Choroid plexus epithelial cell (primary cell): ENCODE results near the gene INTS6L.
A peak's percentile ranks its signal among the peaks of the same experiment; 100 is the strongest.

ENCODE experiments used
- DNase-seq: peaks from one replicate; pipeline ENCODE4 v3.0.0-alpha.2; 2010; ENCODE audit warnings: low read depth
- H3K4me3 ChIP-seq: 2 replicates; pipeline ENCODE4 v1.5.1; 2011; ENCODE audit warnings: low read depth, mild to moderate bottlenecking, control low read depth, low read length, moderate library complexity
- CTCF ChIP-seq: conservative IDR thresholded peaks from 2 replicates; pipeline ENCODE4 v1.5.1; 2011; ENCODE audit warnings: low read depth, mild to moderate bottlenecking, control low read depth, inconsistent platforms, low read length, moderate library complexity

Gene INTS6L

DNA sequence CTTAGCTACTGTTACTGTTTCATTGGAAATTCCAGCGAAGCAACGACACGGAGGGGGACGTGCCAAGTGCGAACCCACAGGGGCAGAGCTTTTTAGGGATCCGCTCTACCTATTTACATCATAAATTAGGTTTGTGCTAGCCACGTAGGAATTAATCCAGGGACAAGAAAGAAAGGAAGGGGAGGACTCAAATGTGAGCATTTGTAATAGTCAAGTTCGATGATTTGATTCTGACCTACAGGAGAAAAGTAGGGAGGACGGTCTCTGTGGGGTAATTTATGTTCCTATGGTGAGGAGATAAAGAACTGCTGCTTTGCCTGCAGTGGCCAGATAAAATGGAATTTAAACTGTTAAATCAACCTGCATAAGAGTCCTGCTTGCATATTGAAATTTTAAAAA lies 1.7 kb downstream of the INTS6L start:
- H3K4me3 ChIP-seq, result peak overlapping the region; percentile 64
- no peak for TF ChIP-seq CTCF
- DNase-seq, result no peak

- TF ChIP-seq CTCF, result no peak
- DNase-seq, result no peak
- no peak overlapping the region for H3K4me3 ChIP-seq
Observed at GRCh38 chrX:135522878-135523693, 2.6 kb downstream of the INTS6L start.

- DNase-seq, result no peak
- TF ChIP-seq CTCF, result no peak
- no peak overlapping the region for H3K4me3 ChIP-seq
Observed at GRCh38 chrX:135528254-135528653, 7.8 kb downstream of the INTS6L start.

GRCh38 chrX:135528756-135529155 lies 8.3 kb downstream of the INTS6L start:
- no peak overlapping the region for H3K4me3 ChIP-seq
- DNase-seq, result no peak
- no peak for TF ChIP-seq CTCF

- no peak overlapping the region for H3K4me3 ChIP-seq
- DNase-seq, result no peak
- no peak for TF ChIP-seq CTCF
Observed at GRCh38 chrX:135530097-135530496, 9.6 kb downstream of the INTS6L start.

- no peak overlapping the region for H3K4me3 ChIP-seq
- no peak for DNase-seq
- no peak for TF ChIP-seq CTCF
Observed at GRCh38 chrX:135531813-135532212, 11.4 kb downstream of the INTS6L start.

DNA sequence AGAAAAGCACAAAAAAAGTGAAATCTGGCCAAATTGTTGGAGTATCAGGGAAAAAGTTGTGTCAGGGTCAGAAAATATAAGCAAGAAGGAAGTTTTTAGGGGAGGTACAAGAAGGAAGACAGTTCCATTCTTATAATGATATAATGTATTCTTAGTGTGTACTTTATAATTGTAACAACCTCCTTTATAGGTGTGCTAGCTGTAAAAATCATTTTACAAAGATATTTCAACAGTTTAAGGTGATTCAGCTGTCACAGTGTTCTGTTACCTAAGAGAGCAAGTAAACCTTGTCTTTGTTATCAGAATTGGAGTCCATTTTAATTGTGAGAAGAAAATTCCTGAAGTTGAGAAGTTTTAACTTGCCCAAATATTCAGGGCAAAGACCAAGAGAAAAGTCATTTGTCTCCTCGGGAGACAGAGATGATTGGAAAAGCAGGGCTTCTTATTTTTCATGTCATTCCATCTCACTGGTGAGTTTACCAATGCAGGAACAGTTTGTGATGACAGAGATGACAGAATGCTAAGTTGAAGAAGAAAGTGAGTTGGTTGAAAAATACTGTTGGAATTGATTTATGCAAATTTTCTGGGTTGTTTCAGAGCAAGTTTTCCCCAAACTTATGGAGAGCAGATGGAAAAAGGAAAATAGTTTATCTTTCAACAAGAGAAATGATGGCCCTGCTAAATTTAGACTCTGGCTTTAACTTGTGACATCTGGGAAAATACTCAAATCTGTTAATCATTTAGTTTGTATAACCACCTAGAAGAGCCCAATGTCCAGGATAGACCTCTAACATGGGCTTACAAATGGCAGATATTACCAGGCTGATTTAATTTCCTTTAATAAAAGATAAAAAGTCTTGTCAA lies 14.8 kb downstream of the INTS6L start:
- no peak for DNase-seq
- no peak for TF ChIP-seq CTCF
- H3K4me3 ChIP-seq, result no peak overlapping the region
